GM12892 (cell line): ENCODE results near the gene NSD2.

Experiments
- DNase-seq: peaks from one replicate; pipeline ENCODE4 v3.0.0; 2011; ENCODE audit not compliant: insufficient read length
- FAIRE-seq: peaks from 2 replicates; lab custom pipeline; 2011; peaks lifted over from hg19 to GRCh38; lab: Jason Lieb, UNC
- POLR2A ChIP-seq: IDR thresholded peaks from 2 replicates; pipeline ENCODE4 v1.6.1; 2011; ENCODE audit warnings: low read depth, low read length, control low read depth
- POLR2AphosphoS5 ChIP-seq: IDR thresholded peaks from 2 replicates; pipeline ENCODE4 v1.6.1; 2011; ENCODE audit warnings: low read depth, low read length, control low read depth
- TAF1 ChIP-seq: IDR thresholded peaks from 2 replicates; pipeline ENCODE4 v1.6.1; 2011; ENCODE audit warnings: low read depth, mild to moderate bottlenecking, control low read depth, low read length, borderline replicate concordance

The NSD2 gene

GRCh38 chr4:1922821-1923220, 51.6 kb downstream of the NSD2 start:
- TF ChIP-seq TAF1 (no peak), POLR2A (no peak), POLR2AphosphoS5 (no peak)
- DNase-seq (no peak), FAIRE-seq (no peak)

GRCh38 chr4:1927675-1928074, 56.5 kb downstream of the NSD2 start:
- no peak for DNase-seq
- TF ChIP-seq POLR2A (no peak), POLR2AphosphoS5 (no peak), TAF1 (no peak)
- FAIRE-seq, result no peak

- DNase-seq (no peak), FAIRE-seq (peak; percentile 14)
- no peak for TF ChIP-seq POLR2AphosphoS5
- no peak for TF ChIP-seq POLR2A
- TF ChIP-seq TAF1, result no peak
Observed at GRCh38 chr4:1928356-1929239, 57.4 kb downstream of the NSD2 start.

GRCh38 chr4:1932736-1933135, 61.5 kb downstream of the NSD2 start:
- FAIRE-seq (no peak), DNase-seq (no peak)
- TF ChIP-seq POLR2A (no peak), TAF1 (no peak), POLR2AphosphoS5 (no peak)

- no peak for FAIRE-seq
- DNase-seq, result no peak
- TF ChIP-seq POLR2AphosphoS5 (no peak), TAF1 (no peak), POLR2A (no peak)
Observed at GRCh38 chr4:1933700-1934099, 62.5 kb downstream of the NSD2 start.

- FAIRE-seq (no peak), DNase-seq (no peak)
- TF ChIP-seq POLR2AphosphoS5 (no peak), POLR2A (no peak), TAF1 (no peak)
Observed at GRCh38 chr4:1937550-1937949, 66.4 kb downstream of the NSD2 start.

- no peak for DNase-seq
- TF ChIP-seq TAF1 (no peak), POLR2AphosphoS5 (no peak), POLR2A (no peak)
- FAIRE-seq, result no peak
Observed at GRCh38 chr4:1938027-1938426, 66.8 kb downstream of the NSD2 start.

GRCh38 chr4:1939664-1940509, 68.7 kb downstream of the NSD2 start:
- FAIRE-seq (no peak), DNase-seq (no peak)
- TF ChIP-seq POLR2A (no peak), TAF1 (no peak), POLR2AphosphoS5 (no peak)

GRCh38 chr4:1940566-1940965, 69.4 kb downstream of the NSD2 start:
- DNase-seq (no peak), FAIRE-seq (no peak)
- TF ChIP-seq POLR2AphosphoS5 (no peak), POLR2A (no peak), TAF1 (no peak)

GRCh38 chr4:1943928-1944327, 72.7 kb downstream of the NSD2 start:
- TF ChIP-seq TAF1 (no peak), POLR2AphosphoS5 (no peak), POLR2A (no peak)
- no peak for FAIRE-seq
- DNase-seq, result no peak

- TF ChIP-seq POLR2AphosphoS5, result no peak
- TF ChIP-seq POLR2A, result no peak
- TF ChIP-seq TAF1, result no peak
- DNase-seq, result no peak
- FAIRE-seq, result no peak
Observed at GRCh38 chr4:1945124-1945895, 74.1 kb downstream of the NSD2 start.
